Esophagus squamous epithelium (tissue), 4 donors: ENCODE results near the gene VAV3.

Experiments used
- POLR2A ChIP-seq, 4 donors: fragments of 450-650 bp; IDR thresholded peaks; one replicate each; pipeline ENCODE4 v1.6.1; 2017; ENCODE audit warnings: antibody characterized with exemption in 4 of 4, mild to moderate bottlenecking in 4 of 4, moderate library complexity in 3 of 4
- TF ChIP-seq, protein P1 (sequence below), 6 experiments: fragments of 450-650 bp in 4 of 6; fragments of 200-600 bp in 2 of 6; sonication (generic) in 2 of 6; IDR thresholded peaks; one replicate each; pipeline ENCODE4 v1.5.1; 2016 to 2019; ENCODE audit warnings: antibody characterized with exemption in 6 of 6, mild to moderate bottlenecking in 4 of 6, moderate library complexity in 4 of 6

DNA sequence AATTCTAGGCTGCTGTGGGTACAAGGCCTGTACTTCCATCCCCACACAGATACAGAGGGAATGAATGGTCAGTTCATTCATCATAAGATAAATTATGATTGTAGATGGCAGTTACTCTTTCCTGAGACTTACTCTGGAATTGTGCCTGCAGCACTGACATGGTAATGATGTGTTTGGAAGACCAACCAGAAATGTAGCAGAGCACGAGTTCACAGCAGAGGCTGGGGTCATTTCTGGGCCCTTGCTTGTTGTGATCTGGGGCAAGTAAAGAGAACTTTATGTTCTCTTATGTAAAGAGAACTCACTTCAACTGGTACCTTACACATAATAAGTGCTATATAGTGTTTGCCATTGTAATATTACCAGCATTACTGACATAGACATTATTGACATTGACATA is 412.2 kb downstream of the VAV3 start:
- TF ChIP-seq, protein P1, sequence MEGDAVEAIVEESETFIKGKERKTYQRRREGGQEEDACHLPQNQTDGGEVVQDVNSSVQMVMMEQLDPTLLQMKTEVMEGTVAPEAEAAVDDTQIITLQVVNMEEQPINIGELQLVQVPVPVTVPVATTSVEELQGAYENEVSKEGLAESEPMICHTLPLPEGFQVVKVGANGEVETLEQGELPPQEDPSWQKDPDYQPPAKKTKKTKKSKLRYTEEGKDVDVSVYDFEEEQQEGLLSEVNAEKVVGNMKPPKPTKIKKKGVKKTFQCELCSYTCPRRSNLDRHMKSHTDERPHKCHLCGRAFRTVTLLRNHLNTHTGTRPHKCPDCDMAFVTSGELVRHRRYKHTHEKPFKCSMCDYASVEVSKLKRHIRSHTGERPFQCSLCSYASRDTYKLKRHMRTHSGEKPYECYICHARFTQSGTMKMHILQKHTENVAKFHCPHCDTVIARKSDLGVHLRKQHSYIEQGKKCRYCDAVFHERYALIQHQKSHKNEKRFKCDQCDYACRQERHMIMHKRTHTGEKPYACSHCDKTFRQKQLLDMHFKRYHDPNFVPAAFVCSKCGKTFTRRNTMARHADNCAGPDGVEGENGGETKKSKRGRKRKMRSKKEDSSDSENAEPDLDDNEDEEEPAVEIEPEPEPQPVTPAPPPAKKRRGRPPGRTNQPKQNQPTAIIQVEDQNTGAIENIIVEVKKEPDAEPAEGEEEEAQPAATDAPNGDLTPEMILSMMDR (IDR thresholded peaks at IDR 0.05), result no peak
- no peak for TF ChIP-seq POLR2A (IDR thresholded peaks at IDR 0.05)
